ENCODE results near the gene RNU5D-1. TPM values are rescaled to one million over a fixed set of nuclear protein-coding genes. Genes with fewer than 3 reads are reported as not detected.

Gene RNU5D-1
- total RNA-seq, 1 donor from 2014 or later: not detected

GRCh38 chr1:44693900-44694299 is 37.1 kb downstream of the RNU5D-1 start:
- TF ChIP-seq, protein P1, sequence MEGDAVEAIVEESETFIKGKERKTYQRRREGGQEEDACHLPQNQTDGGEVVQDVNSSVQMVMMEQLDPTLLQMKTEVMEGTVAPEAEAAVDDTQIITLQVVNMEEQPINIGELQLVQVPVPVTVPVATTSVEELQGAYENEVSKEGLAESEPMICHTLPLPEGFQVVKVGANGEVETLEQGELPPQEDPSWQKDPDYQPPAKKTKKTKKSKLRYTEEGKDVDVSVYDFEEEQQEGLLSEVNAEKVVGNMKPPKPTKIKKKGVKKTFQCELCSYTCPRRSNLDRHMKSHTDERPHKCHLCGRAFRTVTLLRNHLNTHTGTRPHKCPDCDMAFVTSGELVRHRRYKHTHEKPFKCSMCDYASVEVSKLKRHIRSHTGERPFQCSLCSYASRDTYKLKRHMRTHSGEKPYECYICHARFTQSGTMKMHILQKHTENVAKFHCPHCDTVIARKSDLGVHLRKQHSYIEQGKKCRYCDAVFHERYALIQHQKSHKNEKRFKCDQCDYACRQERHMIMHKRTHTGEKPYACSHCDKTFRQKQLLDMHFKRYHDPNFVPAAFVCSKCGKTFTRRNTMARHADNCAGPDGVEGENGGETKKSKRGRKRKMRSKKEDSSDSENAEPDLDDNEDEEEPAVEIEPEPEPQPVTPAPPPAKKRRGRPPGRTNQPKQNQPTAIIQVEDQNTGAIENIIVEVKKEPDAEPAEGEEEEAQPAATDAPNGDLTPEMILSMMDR (IDR thresholded peaks at IDR 0.05): no peak
- H3K27me3 Mint-ChIP-seq (ENCODE audit: unreplicated experiment): peaks cover 8% of the 10 kb centered on the region
- no peaks in the 10 kb centered on the region for H3K36me3 Mint-ChIP-seq (ENCODE audit: unreplicated experiment)
- no peak overlapping the region for H3K27ac Mint-ChIP-seq (ENCODE audit: unreplicated experiment)
- H3K9me3 Mint-ChIP-seq (ENCODE audit: unreplicated experiment): no peaks in the 10 kb centered on the region
- H3K4me3 Mint-ChIP-seq (ENCODE audit: unreplicated experiment): no peak overlapping the region
- DNase-seq (ENCODE audit: extremely low spot score, unreplicated experiment): no peak
- H3K4me1 Mint-ChIP-seq (ENCODE audit: unreplicated experiment): no peaks in the 10 kb centered on the region

- peaks cover 12% of the 10 kb centered on the region for H3K27me3 Mint-ChIP-seq (ENCODE audit: unreplicated experiment)
- H3K36me3 Mint-ChIP-seq (ENCODE audit: unreplicated experiment): no peaks in the 10 kb centered on the region
- DNase-seq (ENCODE audit: extremely low spot score, unreplicated experiment): no peak
- H3K4me1 Mint-ChIP-seq (ENCODE audit: unreplicated experiment): no peaks in the 10 kb centered on the region
- no peak overlapping the region for H3K27ac Mint-ChIP-seq (ENCODE audit: unreplicated experiment)
- H3K4me3 Mint-ChIP-seq (ENCODE audit: unreplicated experiment): no peak overlapping the region
- TF ChIP-seq, protein P1 (IDR thresholded peaks at IDR 0.05): no peak
- no peaks in the 10 kb centered on the region for H3K9me3 Mint-ChIP-seq (ENCODE audit: unreplicated experiment)
Measured at GRCh38 chr1:44693159-44693558, 37.8 kb downstream of the RNU5D-1 start.

GRCh38 chr1:44689447-44689765 is 41.6 kb downstream of the RNU5D-1 start:
- no peaks in the 10 kb centered on the region for H3K9me3 Mint-ChIP-seq (ENCODE audit: unreplicated experiment)
- H3K27ac Mint-ChIP-seq (ENCODE audit: unreplicated experiment): no peak overlapping the region
- H3K27me3 Mint-ChIP-seq (ENCODE audit: unreplicated experiment): peaks cover 10% of the 10 kb centered on the region
- TF ChIP-seq, protein P1 (IDR thresholded peaks at IDR 0.05): no peak
- no peaks in the 10 kb centered on the region for H3K4me1 Mint-ChIP-seq (ENCODE audit: unreplicated experiment)
- no peak overlapping the region for H3K4me3 Mint-ChIP-seq (ENCODE audit: unreplicated experiment)
- H3K36me3 Mint-ChIP-seq (ENCODE audit: unreplicated experiment): no peaks in the 10 kb centered on the region
- no peak for DNase-seq (ENCODE audit: extremely low spot score, unreplicated experiment)

DNA sequence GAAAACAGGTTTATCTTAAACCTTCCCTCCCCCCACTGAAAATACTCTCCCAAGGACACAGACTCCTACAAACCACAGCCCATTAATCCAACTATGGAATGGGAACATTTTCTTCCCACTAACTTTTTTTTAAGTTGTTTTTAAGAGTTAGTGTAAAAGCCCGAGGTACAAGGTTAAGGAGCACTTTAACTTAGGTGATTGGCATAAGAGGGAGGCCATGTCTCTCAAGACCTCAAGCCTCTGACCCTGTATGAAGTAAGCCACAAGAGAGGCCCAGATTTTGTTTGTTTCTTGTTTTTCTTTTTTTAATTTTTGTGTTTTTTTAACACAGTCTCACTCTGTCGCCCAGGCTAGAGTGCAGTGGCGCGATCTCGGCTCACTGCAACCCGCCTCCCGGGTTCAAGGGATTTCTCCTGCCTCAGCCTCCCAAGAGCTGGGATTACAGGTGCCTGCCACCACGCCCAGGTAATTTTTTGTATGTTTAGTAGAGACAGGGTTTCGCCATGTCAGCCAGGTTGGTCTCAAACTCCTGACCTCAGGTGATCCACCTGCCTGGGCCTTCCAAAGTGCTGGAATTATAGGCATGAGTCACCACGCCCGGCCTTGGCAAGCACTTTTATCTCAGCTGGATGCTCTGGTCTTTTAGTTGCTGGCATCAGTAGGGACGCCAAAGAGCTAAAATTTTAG is 42.1 kb downstream of the RNU5D-1 start:
- Mint-ChIP-seq H3K27ac (ENCODE audit: unreplicated experiment) (no peak overlapping the region), H3K9me3 (ENCODE audit: unreplicated experiment) (no peaks in the 10 kb centered on the region), H3K4me1 (ENCODE audit: unreplicated experiment) (no peaks in the 10 kb centered on the region), H3K4me3 (ENCODE audit: unreplicated experiment) (no peak overlapping the region), H3K27me3 (ENCODE audit: unreplicated experiment) (peaks cover 10% of the 10 kb centered on the region), H3K36me3 (ENCODE audit: unreplicated experiment) (no peaks in the 10 kb centered on the region)
- TF ChIP-seq, protein P1 (IDR thresholded peaks at IDR 0.05): no peak
- no peak for DNase-seq (ENCODE audit: extremely low spot score, unreplicated experiment)

DNA sequence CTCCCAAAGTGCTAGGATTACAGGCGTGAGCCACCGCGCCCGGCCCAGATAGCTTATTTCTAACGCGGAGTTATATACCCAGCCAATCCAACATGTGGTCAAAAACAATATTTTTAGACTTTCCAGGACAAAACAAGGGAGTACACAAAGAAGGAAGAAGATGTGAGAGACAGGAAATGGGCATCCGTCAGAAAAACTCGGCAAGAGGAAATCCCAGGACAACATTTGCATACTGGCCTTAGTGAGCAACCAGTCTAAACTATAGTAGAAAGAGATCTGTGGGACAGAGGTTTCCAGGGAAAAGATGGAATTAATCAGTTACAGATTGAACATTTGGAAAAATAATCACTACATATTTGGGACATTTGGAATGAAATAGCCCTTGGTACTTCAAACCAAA is 45.1 kb downstream of the RNU5D-1 start:
- Mint-ChIP-seq H3K27me3 (ENCODE audit: unreplicated experiment) (peaks cover 4% of the 10 kb centered on the region), H3K36me3 (ENCODE audit: unreplicated experiment) (no peaks in the 10 kb centered on the region), H3K27ac (ENCODE audit: unreplicated experiment) (no peak overlapping the region), H3K4me1 (ENCODE audit: unreplicated experiment) (no peaks in the 10 kb centered on the region), H3K4me3 (ENCODE audit: unreplicated experiment) (no peak overlapping the region), H3K9me3 (ENCODE audit: unreplicated experiment) (no peaks in the 10 kb centered on the region)
- TF ChIP-seq, protein P1 (IDR thresholded peaks at IDR 0.05): no peak
- DNase-seq (ENCODE audit: extremely low spot score, unreplicated experiment): no peak
